SIG-M5 treated with dmso at 0.1 percent for 504 hours (cell line): ENCODE measurements around the gene OR2V2.
A peak's percentile ranks its signal among the peaks of the same experiment; 100 is the strongest.
"Not testable (repeated sequence)": the region's sequence is repeated elsewhere in the genome, so short reads cannot be mapped to it uniquely, and the experiment has no call there.

Experiments
- DNase-seq: peaks from one replicate; lab custom pipeline; 2025; ENCODE audit not compliant: unreplicated experiment; lab: John Stamatoyannopoulos, UW

OR2V2 gene

GRCh38 chr5:181168595-181169118 is 21.3 kb downstream of the OR2V2 start:
- DNase-seq, result no peak

- DNase-seq, result peak; percentile 32
Observed at GRCh38 chr5:181169459-181170236, 22.3 kb downstream of the OR2V2 start.

DNA sequence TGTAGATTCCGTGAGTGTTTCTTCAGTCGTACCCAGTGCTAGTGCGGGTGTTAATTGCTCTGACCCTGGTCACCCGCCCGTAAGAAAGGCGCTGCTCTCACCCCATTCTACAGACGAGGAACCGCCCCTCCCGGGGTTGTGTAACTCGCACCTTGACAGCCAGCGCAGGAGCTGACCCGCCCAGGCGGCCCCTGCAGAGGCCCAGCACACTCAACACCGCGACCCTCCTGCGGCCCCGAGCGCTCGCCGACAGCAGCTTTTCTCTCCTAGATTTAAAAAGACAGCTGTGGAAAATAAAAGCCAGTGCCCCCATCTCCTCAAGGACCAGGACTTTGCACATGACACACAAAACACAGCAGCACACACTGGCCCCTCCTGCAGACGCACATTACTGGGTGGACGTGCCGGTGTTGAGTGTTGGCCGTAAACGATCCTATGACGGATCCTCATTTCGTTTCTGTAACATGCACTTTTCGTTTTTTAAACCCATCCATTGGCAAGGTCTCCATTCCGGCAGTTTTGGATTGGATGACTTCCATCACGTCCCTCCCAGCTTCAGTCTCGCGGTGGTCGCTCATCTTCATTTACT is 22.9 kb downstream of the OR2V2 start:
- DNase-seq, result no peak

DNA sequence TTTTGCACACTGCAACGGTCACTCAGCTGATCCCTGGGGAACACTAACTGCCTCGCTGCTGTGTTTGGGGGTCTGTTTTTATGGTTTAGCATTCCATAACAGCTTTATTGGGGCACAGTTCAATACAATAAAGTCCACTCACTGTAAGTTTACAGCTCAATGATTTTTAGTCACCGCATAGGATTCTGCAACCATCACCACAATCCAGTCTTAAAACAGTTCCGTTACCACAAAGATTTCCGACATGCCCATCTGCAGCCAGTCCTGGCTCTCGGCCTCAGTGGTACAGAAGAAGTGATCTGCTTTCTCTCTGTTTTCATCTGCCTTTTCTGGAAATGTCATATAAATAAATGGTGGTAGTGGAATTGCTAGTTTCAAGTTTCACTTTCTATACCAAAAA is 23.6 kb downstream of the OR2V2 start:
- DNase-seq, result no peak

DNA sequence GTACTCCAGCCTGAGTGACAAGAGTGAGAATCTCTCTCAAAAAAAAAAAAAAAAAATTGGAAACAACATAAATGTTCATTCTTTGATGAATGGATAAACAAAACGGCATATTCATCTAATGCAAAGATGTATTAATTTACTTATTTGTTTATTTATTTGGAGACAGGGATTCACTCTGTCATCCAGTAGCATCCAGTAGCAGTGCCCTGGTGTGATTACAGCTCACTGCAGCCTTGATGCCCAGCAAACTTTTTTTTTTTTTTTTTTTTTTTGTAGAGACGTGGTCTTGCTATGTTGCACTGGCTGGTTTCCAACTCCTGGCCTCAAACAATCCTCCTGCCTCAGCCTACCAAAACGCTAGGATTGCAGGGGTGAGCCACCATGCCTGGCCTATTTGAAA is 24.4 kb downstream of the OR2V2 start:
- DNase-seq, result no peak

GRCh38 chr5:181173027-181173419 is 25.6 kb downstream of the OR2V2 start:
- no peak for DNase-seq

DNA sequence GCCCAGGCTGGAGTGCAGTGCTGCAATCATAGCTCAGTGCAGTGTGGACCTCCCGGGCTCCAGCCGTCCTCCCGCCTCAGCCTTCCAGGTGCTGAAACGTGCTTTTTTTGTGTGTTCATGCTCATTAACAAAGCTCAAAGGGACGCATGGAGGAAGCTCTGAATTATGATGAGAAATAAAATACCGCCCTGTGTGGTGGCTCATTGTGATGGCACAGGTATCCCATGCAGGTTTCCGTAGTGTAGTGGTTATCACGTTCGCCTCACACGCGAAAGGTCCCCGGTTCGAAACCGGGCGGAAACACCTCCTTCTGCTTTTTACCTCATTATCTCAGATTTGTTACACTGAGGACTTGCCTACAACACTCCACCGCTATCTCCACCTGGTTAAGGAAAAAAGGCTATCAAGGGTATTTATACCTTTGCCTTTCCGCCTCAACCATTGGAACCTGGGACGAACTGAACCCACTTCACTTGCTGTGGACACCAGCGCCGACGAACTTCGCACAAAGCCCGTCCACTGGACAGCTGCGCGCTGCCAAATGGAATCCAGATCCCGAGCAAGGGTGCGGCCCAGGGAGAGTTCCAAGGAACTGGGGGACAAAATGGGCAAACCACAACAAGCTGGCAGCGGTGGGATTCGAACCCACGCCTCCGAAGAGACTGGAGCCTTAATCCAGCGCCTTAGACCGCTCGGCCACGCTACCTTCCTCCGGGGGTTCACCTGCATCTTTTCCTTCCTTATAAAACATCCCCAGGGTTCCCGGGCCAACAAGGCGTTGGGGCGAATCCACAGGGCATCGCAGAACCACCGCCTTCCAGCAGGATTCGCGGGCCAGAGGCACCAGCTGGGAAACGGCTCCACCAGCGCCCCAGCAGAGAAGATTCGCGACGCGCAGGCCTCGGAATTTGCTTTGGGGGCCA is 26.3 kb downstream of the OR2V2 start:
- no peak for DNase-seq

- DNase-seq, result no peak
Observed at GRCh38 chr5:181176254-181176952, 29.0 kb downstream of the OR2V2 start.

GRCh38 chr5:181177559-181177958 is 30.2 kb downstream of the OR2V2 start:
- not testable (repeated sequence) for DNase-seq

- no peak for DNase-seq
Observed at GRCh38 chr5:181181650-181182565, 34.5 kb downstream of the OR2V2 start.

DNA sequence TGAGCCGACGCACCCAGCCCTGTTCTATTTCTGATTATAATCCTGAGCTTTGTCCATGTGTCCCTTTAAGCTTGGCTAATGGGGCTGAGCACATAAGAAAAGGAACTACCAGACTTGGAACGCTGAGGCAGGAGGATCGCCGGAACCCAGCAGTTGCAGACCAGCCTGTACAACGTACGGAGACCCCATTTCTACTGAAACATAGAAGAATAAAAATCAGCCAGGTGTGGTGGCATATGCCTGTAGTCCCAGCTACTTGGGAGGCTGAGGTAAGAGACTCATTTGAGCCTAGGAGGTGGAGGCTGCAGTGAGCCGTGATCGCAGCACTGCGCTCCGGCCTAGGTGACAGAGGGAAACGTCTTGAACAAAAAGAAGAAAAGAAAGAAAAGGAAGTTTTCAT is 35.3 kb downstream of the OR2V2 start:
- no peak for DNase-seq

DNA sequence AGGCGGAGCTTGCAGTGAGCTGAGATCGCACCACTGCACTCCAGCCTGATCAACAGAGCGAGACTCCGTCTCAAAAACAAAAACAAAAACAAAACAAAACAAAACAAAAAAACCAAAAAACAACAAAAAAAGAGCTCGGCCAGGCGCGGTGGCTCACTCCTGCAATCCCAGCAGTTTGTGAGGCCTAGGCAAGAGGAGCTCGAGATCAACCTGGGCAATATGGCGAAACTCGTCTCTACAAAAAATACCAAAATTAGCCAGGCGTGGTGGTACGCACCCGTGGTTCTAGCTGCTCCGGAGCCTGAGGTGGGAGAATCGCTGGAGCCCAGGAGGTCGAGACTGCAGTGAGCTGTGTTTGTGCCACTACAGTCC is 37.4 kb downstream of the OR2V2 start:
- DNase-seq, result no peak

DNA sequence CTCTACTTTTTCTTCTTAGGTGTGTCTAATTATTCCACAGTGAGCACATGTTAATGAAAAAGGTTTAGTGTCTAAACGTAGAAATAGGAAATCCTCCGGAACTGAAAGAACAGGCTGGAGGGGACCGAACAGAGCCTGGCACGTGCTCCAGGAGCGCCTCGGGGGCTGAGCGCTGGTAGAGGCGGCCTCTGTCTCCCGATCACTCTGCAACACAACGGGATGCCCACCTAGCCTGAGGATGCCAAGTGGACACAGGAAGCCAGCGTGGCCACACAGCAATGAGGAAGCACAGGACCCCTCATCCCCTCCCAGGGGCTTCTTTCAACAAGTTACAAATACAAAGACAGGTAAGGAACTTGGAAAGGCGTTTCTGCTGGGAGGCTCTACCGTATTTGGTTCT is 38.2 kb downstream of the OR2V2 start:
- DNase-seq, result no peak

DNA sequence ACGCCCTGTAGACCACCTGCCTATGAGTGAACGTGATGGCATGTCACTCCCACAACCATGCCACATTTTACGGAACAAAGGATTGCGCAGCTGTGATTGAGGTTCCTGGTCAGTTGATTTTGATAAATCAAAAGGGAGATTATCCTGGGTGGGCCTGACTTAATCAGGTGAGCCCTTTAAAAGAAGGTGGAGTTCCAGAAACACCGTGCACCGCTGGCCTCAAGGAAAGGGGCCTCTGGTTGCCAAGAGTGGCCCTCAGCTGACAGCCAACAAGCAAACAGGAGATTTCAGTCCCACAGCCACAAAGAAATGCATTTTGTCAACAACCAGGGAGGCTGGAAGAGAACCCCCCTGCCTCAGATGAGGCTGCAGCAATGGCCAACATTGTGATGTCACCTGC is 38.6 kb downstream of the OR2V2 start:
- DNase-seq, result no peak

GRCh38 chr5:181186986-181187499 is 39.7 kb downstream of the OR2V2 start:
- DNase-seq, result no peak

DNA sequence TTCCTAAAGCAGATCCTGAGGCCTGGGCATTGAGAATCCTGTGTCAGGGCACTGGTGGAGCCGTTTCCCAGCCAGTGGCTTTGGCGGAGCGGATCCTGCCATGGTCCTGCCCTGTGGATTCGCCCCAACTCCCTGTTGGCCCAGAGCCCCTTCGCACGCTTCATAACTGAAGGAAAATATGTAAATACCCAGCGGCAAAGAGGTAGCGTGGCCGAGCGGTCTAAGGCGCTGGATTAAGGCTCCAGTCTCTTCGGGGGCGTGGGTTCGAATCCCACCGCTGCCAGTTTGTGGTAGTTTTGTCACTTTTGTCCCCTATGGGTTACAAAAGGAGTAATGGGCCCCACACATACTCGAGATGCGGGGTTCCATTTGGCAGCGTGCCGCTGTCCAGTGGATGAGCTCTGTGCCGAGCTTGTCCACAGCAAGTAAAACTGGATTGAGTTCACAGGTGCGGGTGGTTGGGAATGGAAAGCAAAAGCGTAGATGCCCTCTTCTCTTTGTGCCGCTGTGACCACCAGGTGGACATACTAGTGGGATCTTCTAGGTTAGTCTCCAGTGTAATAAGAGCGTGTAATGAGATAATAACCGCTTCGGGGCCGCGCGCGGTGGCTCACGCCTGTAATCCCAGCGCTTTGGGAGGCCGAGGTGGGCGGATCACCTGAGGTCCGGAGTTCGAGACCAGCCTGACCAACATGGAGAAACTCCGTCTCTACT is 40.3 kb downstream of the OR2V2 start:
- no peak for DNase-seq

DNA sequence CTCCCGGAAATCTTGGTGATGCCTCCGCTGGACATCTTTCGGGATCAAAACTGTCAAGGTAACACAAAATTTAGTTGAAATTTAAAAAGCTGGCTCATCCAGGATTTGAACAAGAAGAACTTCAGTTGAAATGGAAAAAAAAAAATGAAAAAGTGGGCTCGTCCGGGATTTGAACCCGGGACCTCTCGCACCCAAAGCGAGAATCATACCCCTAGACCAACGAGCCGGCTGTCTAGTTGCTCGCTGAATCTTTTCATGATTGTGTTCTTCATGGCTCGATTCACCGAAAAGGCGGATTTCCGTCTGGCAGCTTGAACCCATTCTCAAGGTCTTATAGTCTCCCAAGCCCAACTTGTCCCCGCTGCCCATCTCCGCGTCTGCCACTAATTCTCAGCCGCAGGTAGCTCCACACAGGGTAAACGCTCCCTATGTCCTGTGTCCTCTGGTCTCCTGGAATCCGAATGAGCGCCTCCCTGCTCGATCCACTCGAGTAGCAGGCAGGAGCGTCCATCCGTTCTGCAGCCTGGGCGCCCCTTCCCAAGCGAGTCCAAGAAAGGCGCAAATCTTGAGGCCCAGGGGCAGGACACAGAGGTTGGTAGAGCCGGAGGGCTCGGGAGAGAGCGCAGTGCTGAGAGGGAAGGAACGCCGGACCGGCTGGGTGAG is 41.4 kb downstream of the OR2V2 start:
- DNase-seq, result no peak

GRCh38 chr5:181189363-181189961 is 42.1 kb downstream of the OR2V2 start:
- DNase-seq, result no peak
